HG02884 (cell line): ENCODE measurements around the gene HIPK2.

Experiments
- ATAC-seq: cut with Tn5 transposase; IDR thresholded peaks from one replicate; pipeline ENCODE4 v1.9.1; 2021; ENCODE audit warnings: mild to moderate bottlenecking, moderate library complexity; ENCODE audit not compliant: unreplicated experiment

Gene HIPK2

GRCh38 chr7:139658296-139658695 lies 119.5 kb downstream of the HIPK2 start:
- no peak for ATAC-seq

DNA sequence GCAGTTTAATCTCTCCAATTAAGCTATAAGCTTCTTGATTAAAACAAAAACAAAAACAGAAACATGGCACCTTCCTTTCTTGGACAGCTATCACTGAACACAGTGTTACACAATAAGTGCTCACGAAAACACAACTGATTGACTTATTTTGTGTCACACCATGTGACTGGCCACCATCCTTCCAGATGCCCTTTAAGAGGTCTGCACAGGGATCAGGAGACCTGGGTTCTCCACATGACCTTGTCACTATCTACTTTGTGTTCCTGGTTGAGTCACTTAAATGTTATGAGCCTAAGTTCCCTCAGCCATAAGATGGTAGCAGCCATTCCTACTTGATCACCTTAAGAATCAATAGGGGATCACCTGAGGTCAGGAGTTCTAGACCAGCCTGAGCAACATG lies 120.1 kb downstream of the HIPK2 start:
- ATAC-seq: no peak

GRCh38 chr7:139656387-139656786 lies 121.4 kb downstream of the HIPK2 start:
- no peak for ATAC-seq

DNA sequence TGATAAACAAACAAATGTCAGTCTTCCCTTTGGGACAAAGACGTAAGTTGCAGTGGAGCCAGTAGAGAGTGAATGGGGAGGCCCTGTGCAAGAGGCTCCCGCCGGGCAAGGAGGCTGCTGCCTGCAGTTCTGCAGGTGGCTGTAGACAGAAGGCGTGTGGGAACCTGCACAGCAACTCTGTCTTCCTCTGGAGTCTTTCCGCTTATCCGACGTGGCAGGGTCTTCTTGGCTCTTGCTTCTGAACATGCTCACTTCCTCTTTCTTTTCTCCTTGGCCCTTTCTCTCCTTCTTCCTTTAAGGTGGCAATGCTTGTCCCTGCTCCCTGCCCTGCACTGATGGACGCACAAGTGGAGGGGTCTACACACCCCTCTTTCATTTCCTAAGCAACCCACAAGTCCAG lies 122.5 kb downstream of the HIPK2 start:
- no peak for ATAC-seq

DNA sequence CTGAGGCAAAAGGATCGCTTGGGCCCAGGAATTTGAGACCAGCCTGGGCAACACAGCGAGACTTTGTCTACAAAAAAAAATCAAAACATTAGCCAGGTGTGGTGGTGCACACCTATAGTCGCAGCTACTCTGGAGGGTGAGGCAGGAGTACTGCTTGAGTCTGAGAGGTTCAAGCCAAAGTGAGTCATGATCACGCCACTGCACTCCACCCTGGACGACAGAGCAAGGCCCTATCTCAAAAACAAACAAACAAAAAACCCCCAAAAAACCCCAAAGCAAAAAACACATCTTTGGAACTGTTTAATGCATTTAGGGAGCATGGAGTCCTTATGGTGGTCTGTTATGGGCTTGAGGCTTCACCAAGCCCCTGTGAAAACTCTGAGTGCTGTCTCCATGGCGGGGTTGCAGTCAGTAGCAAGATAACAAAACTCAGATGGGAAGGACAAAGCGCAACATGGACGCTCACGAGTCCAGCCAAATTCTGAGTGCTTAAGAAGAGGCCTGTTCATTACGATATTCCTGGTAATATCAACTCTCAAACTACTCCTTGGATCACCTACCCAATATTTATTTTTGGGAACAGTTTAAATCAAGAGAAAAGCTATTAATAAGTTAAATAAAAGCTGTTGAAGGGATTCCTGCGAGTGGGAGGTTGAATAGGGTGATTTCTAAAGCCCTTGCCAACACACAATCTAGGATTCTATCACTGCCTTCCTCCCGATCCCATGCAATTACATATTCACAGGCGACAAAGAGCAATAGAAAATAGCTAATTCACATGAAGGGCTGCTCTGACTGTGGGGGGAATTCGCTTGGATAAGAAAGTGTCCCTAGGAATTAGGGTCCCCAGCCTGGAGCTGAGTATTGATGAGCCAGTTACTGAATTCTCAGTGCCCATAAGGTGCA lies 123.3 kb downstream of the HIPK2 start:
- ATAC-seq: no peak

- ATAC-seq: no peak
Measured at GRCh38 chr7:139651914-139652313, 125.9 kb downstream of the HIPK2 start.

GRCh38 chr7:139651308-139651707 lies 126.5 kb downstream of the HIPK2 start:
- ATAC-seq: no peak

- ATAC-seq: no peak
Measured at GRCh38 chr7:139650429-139651100, 127.2 kb downstream of the HIPK2 start.

DNA sequence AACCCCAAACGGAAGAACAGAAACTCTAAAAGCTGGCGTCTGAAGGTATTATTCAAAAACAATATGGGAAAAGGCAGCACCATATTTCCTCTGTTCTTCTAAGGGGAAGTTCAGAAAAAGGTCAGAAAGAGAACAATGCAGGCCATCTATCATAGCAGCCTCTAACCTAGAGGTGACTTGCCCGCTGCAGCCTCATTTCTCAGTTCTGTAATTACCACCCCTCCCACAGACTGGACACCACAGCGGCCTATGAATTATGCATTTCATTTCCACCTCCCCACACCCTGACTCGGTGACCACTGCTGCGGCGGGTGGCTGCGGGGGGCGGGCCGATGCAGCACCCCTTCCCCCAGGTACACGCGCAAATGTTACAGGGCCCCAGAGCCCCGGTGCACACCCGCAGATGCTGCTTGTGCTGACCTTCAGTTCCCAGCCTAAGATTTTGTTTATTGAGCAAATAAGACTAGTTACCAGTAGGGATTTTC lies 128.8 kb downstream of the HIPK2 start:
- ATAC-seq: peak; percentile 85

DNA sequence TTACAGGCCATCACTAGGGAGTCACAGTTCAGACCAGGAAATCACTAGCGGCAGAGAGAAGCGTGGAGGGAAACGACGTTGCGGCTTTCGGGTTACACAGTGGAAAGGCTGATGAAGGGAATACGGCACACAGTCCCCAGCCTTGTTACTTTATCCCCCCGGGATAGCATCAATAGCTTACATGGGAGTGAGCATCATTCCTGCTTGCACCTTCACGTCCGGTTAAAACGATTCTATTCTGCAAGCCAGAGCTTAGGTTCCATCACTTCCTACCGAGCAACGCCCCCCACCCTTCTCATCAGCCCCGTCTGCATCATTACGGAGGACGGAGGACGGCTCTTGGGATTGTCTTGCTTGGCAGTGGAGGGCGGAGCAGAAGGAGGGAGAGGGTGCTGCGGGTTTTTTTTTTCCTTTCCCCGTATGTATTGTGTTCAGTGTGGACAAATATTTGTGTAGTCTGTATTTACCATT lies 129.4 kb downstream of the HIPK2 start:
- no peak for ATAC-seq

DNA sequence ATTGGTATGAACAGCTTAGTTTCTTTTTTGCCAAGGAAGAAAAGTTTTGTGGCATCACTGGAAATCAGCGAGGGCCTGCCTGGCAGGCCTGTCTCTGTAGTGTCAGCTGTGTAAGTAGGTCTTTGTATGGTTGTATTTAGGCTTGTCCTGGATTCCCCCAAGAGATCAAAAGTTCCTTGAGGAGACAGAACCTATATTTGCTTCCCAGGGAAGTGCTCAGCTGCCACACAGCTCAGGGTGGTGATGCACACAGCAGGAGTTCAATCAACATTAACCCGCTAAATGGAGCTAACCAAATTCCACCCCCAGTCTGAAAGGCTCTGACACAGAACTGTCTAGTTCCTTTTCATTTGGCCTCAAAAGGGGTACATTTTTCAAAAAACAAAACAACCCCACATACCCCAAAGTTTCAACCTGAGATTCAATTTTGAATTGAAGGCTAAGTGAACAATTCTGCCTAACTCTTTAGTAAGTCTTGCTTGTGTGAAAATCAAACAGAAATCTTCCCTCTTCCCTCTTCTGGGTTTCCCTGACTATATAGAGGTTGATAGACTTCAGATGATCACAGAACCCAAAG lies 129.9 kb downstream of the HIPK2 start:
- ATAC-seq: no peak

DNA sequence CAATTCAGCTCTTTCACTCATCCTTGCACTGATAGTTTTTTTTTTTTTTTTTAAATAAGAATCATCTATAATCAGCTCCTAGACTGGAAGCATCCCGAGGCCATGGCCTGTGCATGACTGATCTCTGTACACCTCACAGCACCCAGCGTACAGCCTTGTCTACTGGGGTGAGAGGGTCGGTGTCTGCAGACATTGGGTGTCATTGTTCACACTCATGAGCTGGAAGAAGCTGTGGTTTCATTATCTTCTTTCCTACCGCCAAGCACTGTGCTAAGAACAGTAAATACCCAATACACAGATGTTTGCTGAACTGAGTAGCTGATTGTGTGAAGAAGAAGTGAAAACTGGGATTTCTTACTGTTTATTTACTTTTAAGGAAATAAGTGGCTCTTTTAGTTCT lies 130.7 kb downstream of the HIPK2 start:
- no peak for ATAC-seq

DNA sequence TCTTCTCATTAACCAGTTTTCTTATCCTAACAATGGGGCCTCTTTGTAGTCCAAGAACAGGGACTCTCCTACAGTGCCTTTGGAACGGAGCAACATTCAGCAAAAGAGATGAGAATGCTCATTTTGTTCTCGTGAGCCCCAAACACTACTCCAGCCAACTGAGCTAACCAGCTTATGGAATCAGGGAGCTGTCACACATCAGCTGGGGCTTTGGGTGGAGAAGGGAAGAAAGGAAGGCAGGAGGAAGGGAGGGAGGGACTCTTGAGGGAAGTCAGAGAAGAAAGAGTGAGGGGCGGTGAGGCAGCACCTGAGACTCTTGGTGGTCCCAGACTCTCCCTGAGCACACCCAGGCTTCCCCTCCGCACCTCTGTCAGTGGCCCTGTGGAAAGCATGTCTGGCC lies 131.2 kb downstream of the HIPK2 start:
- no peak for ATAC-seq

GRCh38 chr7:139645572-139646523 lies 131.9 kb downstream of the HIPK2 start:
- no peak for ATAC-seq

DNA sequence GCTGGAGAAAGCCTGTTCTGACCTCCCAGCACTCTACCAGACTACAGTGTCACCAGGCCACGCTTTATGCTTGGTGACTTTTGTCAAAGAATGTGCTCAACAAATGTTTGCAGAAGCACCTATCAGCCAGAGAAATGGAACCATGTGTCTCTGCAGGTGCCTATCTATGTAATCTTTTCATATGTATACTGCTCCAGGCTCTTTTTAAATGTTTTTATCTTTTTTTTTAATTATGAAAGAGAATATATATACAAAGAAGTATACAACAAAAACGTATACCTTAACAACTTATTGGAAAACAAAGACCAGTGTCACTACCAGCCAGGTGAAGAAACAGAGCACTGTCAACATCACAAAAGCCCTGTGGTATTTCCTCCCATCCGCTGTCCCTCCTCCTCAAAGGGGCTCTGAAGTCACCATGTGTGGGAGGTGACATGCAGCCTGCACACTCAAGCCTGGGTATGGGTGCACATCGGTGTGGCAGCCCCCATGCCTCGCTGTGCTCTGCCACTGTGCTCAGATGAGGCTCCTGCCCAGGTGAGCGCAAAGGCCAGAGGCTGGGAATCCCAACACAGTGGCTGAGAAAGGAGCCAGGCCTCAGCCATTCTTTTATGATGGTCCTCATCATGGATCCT lies 133.7 kb downstream of the HIPK2 start:
- no peak for ATAC-seq

- no peak for ATAC-seq
Measured at GRCh38 chr7:139642283-139642682, 135.5 kb downstream of the HIPK2 start.

GRCh38 chr7:139641337-139641992 lies 136.3 kb downstream of the HIPK2 start:
- ATAC-seq: no peak

DNA sequence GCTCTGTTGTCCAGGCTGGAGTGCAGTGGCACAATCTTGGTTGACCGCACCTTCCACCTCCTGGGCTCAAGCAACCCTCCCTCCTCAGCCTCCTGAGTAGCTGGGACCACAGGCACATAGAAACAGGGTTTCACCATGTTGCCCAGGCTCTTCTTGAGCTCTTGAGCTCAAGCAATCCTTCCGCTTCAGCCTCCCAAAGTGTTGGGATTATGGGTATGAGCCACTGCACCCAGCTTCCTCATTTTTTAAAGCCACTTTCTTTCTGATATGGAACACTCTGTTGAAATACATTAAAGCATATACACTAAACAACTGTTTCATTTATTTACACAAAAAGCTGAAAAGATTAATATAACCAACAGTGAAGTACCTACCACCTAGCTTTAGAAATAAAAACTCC lies 137.1 kb downstream of the HIPK2 start:
- ATAC-seq: no peak

DNA sequence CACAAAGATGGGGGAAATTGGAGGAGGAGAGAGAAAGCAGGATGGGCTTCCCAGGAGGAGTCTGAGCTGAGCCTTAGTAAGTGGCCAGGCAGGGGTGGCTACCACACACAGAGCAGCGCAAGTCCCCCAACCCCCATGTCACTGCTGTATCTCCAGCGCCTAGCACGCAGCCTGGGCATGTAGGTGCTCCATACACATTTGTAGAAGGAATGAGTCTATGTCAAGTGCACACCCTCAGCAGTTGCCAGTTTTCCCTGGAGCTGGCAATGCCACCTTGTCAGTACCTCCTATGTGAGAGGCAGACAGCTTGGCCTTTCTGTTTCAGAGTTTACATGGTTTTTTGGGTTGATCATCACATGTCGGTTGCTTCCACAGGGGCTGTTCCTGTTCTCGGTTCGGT lies 138.2 kb downstream of the HIPK2 start:
- ATAC-seq: no peak
